ENCODE results near the gene PGS1.

The PGS1 gene

DNA sequence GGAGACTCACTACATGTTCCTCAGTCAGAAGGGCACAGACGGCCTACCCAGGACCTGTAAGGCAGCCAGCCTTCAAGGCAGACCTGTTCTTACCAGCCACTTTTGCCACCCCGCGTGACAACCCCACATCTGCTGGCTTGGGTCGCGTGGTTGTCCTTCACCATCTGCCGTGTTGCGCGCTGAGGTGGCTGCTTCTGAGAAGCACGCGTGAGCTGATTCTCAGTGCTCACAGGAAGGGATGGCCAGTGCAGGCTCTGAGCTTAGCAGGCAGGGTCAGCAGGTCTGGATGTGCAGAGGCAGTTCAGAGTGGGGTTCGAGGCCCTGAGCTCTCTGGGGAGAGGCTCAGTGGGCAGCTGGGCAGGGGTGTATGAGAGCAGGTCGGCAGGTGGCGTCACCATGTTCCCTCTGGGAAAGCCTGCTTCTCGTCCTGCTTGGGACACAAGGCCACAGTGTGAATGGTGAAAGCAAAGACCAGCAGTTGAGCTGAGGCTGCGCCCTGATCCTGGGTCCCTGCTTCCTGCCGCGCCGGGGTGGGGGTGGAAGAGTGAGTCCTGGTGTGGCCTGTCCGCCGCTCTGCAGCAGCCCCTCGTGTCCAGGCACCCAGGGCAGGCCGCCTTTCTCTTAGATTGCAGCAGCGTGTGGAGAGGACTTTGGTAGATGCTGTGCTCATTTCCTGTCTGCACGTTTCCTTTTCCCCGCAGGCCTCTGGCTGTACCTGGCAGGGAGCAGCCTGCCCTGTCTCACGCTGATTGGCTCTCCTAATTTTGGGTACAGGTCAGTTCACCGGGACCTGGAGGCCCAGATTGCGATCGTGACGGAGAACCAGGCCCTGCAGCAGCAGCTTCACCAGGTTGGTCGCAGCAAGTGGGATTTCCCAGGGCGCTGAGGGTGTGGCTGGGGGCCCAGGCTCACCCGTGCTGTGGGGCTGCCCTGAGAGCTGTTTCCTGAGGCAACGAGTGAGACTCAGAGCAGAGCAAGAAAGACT, 36.0 kb downstream of the PGS1 start:
- TF ChIP-seq, protein P1, sequence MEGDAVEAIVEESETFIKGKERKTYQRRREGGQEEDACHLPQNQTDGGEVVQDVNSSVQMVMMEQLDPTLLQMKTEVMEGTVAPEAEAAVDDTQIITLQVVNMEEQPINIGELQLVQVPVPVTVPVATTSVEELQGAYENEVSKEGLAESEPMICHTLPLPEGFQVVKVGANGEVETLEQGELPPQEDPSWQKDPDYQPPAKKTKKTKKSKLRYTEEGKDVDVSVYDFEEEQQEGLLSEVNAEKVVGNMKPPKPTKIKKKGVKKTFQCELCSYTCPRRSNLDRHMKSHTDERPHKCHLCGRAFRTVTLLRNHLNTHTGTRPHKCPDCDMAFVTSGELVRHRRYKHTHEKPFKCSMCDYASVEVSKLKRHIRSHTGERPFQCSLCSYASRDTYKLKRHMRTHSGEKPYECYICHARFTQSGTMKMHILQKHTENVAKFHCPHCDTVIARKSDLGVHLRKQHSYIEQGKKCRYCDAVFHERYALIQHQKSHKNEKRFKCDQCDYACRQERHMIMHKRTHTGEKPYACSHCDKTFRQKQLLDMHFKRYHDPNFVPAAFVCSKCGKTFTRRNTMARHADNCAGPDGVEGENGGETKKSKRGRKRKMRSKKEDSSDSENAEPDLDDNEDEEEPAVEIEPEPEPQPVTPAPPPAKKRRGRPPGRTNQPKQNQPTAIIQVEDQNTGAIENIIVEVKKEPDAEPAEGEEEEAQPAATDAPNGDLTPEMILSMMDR (IDR thresholded peaks at IDR 0.05; ENCODE audit: low read depth, low read length, missing control alignments) = no peak
- Histone ChIP-seq H3K27me3 (replicated peaks) (no peaks in the 10 kb centered on the region), H3K4me3 (ENCODE audit: low read depth, low read length) (no peak overlapping the region), H3K36me3 (replicated peaks) (peaks cover 14% of the 10 kb centered on the region), H3K27ac (no peak overlapping the region)
- DNase-seq = no peak
- in situ Hi-C loops (cut with HindIII; ENCODE audit: low pct_ligation_motif_present, low sequenced_read_pairs) = no loop called here

DNA sequence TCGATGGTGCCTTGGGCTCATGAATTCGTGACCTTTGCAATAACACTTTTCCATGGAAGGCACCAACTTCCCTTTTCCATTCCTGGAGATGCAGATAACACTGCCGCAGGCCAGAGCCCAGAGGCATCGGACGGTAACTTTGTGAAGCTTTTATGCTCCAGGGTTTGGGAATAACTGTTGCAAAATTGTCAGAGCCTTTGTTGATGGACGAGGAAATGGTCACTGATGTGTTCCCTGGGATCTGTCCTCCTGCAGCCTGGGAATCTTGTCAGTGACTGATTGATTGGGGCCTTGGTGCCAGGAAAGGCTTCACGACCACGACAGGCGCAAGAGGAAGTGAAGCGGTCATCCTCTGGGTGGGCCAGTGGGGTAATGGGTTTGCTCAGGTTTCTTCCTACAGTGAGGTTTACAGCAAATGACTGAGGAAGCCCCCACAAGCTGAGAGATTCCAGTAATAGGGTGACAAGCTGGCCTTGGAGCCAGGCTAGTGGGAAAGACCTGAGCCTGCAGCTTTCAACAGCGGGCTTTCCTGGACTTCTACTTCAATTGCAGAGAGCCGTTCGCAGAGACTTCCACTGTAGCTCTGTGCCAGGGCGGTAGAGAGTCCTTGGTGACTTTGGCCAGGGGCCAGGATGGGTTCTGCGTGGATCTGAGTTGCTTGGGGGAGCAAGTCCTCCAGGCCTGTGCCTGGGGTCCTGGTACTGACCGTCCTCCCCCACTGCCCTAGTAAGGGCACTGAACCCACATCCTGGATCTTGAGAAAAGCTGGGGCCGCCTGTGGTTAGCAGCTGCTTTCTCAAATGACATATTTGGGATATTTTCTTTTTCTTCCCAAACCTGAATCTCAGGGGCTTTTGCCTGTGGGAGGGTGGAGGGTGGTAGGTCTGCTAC, 37.6 kb downstream of the PGS1 start:
- DNase-seq = peak; percentile 26
- peak overlapping the region; percentile 56 for H3K27ac ChIP-seq
- peaks cover 22% of the 10 kb centered on the region for H3K36me3 ChIP-seq (replicated peaks)
- in situ Hi-C loops (cut with HindIII; ENCODE audit: low pct_ligation_motif_present, low sequenced_read_pairs) = no loop called here
- no peak overlapping the region for H3K4me3 ChIP-seq (ENCODE audit: low read depth, low read length)
- TF ChIP-seq, protein P1 (IDR thresholded peaks at IDR 0.05; ENCODE audit: low read depth, low read length, missing control alignments) = no peak
- no peaks in the 10 kb centered on the region for H3K27me3 ChIP-seq (replicated peaks)

DNA sequence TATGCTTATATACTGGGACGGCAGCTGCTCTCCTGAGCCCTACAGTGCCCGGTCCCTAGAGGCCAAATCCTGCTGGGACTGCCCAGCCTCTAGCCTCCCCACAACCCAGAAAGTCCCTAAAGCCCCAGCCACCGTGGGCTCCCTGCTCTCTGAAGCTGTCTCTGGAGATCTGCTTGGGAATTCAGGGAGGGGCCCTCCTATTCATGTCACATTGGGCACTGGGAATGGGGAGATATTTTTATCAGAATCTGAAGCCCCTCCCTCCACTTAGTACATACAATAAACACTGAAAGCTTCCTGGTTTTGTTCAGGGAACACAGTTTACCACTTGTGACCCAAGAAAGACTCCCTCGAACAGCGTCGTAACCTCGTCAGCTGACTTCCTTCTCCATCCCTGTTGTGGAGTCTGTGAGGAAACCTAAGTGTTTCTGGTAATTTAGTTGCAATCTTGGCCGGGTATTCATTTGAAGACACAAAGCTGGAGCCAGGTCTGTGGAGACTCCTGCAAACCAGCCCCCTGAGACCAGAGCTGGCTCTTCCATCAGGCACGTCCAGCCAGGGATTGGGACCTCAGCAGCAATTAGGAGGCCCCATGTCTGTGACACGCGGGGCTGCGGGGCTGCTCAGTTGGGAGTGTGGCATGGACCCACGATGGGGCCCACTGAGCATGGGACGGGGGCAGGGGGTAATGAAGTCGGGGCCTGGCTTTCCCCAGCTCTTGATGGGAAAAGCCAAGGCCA, 38.5 kb downstream of the PGS1 start:
- Histone ChIP-seq H3K27ac (peak overlapping the region; percentile 56), H3K27me3 (replicated peaks) (no peaks in the 10 kb centered on the region), H3K36me3 (replicated peaks) (peaks cover 29% of the 10 kb centered on the region), H3K4me3 (ENCODE audit: low read depth, low read length) (no peak overlapping the region)
- in situ Hi-C loops (cut with HindIII; ENCODE audit: low pct_ligation_motif_present, low sequenced_read_pairs) = no loop called here
- TF ChIP-seq, protein P1 (IDR thresholded peaks at IDR 0.05; ENCODE audit: low read depth, low read length, missing control alignments) = no peak
- DNase-seq = no peak

DNA sequence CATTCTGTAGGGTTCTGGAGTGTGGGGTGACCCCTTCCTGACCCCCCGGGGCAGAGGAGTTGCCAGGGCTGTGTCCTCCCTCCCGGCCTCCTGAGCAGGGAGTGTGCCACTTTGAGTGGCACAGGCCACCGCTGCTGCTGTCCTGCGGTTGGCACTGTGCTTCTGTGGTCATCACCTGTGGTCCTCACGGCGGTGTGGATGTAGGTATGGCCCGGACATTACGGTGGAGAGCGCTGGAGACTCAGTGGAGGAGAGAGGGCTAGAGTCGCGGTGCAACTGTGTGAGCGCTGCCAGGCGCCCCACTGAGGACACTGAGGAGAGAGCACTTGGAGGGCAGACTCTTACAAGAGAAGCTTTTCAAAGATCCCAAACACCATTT, 39.1 kb downstream of the PGS1 start:
- Histone ChIP-seq H3K27ac (no peak overlapping the region), H3K4me3 (ENCODE audit: low read depth, low read length) (no peak overlapping the region), H3K27me3 (replicated peaks) (no peaks in the 10 kb centered on the region), H3K36me3 (replicated peaks) (peaks cover 35% of the 10 kb centered on the region)
- in situ Hi-C loops (cut with HindIII; ENCODE audit: low pct_ligation_motif_present, low sequenced_read_pairs) = no loop called here
- no peak for DNase-seq
- TF ChIP-seq, protein P1 (IDR thresholded peaks at IDR 0.05; ENCODE audit: low read depth, low read length, missing control alignments) = no peak

DNA sequence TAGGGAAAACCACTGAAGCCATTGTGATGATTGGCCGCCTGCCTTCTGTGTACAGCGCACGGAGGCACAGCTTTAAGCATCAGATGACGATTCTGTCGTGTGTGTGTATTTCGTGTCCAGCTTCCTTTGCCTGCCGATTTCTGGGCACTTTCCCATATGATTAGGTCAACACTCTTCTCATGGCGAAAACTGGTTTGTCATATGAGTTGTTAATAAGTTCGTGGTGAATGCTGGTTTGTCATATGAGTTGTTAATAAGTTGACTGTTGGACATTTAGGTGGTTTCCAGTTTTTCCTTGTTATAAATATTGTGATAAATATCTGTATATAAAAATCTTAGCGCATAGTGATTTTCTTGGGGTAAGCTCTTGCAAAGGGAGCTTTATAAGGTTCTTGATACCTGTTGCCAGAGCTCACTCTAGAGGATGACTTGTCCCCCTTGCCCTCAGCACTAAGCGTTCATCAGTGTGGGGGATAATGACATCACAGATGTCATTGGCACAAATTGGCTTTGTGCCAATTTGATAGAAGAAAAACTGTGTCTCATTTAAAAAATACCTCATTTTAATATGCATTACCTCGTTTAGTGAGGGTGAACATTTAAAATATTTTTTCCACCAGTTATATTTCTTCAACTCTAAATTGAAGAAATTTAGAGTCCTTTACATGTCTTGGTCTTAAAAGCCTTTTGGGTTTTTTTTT, 40.0 kb downstream of the PGS1 start:
- Histone ChIP-seq H3K27me3 (replicated peaks) (no peaks in the 10 kb centered on the region), H3K36me3 (replicated peaks) (peaks cover 36% of the 10 kb centered on the region), H3K27ac (no peak overlapping the region), H3K4me3 (ENCODE audit: low read depth, low read length) (no peak overlapping the region)
- DNase-seq = no peak
- TF ChIP-seq, protein P1 (IDR thresholded peaks at IDR 0.05; ENCODE audit: low read depth, low read length, missing control alignments) = no peak
- in situ Hi-C loops (cut with HindIII; ENCODE audit: low pct_ligation_motif_present, low sequenced_read_pairs) = no loop called here

Measured in brain microvascular endothelial cell (primary cell).